ENCODE measurements around the gene HAO1. TPM values are rescaled to one million over a fixed set of nuclear protein-coding genes. Genes with fewer than 3 reads are reported as not detected.

The HAO1 gene
- total RNA-seq, 1 experiment from 2014 or later, result not detected

DNA sequence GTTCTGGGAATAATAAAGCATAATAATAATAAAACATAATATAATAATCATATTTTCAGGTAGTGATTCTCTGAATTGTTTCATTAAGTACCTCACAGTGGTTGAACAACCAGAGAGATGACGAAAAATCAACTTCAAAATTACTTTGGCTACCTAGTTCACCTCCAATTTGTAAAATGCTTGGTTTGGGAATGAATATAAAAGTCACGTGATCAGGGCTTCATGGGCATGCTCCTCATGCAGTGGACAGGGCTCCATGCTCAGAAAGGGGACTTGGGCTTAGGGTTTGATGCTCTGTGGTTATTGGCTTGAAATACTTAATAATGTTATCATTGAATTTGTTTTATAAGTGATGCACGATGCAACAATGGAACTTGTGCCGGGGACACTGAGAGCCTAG is 58.2 kb downstream of the HAO1 start:
- DNase-seq (ENCODE audit: low spot score), result no peak
- Histone ChIP-seq H3K27me3 (replicated peaks; ENCODE audit: insufficient read depth, low read depth, low read length, poor library complexity) (peaks cover 34% of the 10 kb centered on the region), H3K4me3 (ENCODE audit: low read depth, low read length, poor library complexity, severe bottlenecking) (no peak overlapping the region), H3K9me3 (ENCODE audit: low read depth, low read length, poor library complexity, severe bottlenecking) (no peaks in the 10 kb centered on the region), H3K4me1 (ENCODE audit: insufficient read depth, low read length, poor library complexity, severe bottlenecking) (no peaks in the 10 kb centered on the region), H3K27ac (ENCODE audit: low read depth, low read length, poor library complexity, severe bottlenecking) (no peak overlapping the region), H3K36me3 (ENCODE audit: insufficient read depth, low read length, poor library complexity, severe bottlenecking) (no peaks in the 10 kb centered on the region)
- POLR2A ChIA-PET (ENCODE audit: low non-redundant PET), result no interaction called here
- no peak for TF ChIP-seq EZH2 (IDR thresholded peaks at IDR 0.05; ENCODE audit: borderline replicate concordance, low read depth, low read length, poor library complexity, severe bottlenecking)
- TF ChIP-seq, protein P1, sequence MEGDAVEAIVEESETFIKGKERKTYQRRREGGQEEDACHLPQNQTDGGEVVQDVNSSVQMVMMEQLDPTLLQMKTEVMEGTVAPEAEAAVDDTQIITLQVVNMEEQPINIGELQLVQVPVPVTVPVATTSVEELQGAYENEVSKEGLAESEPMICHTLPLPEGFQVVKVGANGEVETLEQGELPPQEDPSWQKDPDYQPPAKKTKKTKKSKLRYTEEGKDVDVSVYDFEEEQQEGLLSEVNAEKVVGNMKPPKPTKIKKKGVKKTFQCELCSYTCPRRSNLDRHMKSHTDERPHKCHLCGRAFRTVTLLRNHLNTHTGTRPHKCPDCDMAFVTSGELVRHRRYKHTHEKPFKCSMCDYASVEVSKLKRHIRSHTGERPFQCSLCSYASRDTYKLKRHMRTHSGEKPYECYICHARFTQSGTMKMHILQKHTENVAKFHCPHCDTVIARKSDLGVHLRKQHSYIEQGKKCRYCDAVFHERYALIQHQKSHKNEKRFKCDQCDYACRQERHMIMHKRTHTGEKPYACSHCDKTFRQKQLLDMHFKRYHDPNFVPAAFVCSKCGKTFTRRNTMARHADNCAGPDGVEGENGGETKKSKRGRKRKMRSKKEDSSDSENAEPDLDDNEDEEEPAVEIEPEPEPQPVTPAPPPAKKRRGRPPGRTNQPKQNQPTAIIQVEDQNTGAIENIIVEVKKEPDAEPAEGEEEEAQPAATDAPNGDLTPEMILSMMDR (conservative IDR thresholded peaks at IDR 0.05; ENCODE audit: low read depth, low read length), result no peak
- BruUV-seq (replicated peaks), result no TSS peak
- CTCF ChIA-PET, result interaction anchor here (0.5 kb wide), 1 partner anchor 21 kb away, joined by 4 read pairs; no protein-coding TSS in a partner anchor
- intact Hi-C loops (cut with micrococcal nuclease; ENCODE audit: unreplicated experiment), result no loop called here

DNA sequence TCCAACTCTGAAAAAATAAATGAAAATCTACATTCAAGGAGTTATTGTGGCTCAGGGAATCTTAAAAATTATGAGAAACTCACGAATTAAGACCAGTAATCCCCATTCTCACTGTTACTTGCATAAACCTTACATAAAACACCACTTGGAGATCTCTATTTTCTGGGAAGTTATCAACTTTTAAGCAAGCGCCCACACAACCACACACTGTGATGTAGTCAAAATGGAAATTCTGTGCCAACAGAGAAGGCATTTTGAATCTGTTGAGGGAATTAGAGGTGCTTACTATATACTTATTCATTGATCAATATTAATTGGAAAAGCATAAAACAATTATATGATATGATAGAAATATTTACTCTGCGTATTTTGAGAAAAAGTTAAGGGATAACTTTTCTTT is 58.7 kb downstream of the HAO1 start:
- no TSS peak for BruUV-seq (replicated peaks)
- Histone ChIP-seq H3K4me1 (ENCODE audit: insufficient read depth, low read length, poor library complexity, severe bottlenecking) (no peaks in the 10 kb centered on the region), H3K27ac (ENCODE audit: low read depth, low read length, poor library complexity, severe bottlenecking) (no peak overlapping the region), H3K4me3 (ENCODE audit: low read depth, low read length, poor library complexity, severe bottlenecking) (no peak overlapping the region), H3K9me3 (ENCODE audit: low read depth, low read length, poor library complexity, severe bottlenecking) (no peaks in the 10 kb centered on the region), H3K27me3 (replicated peaks; ENCODE audit: insufficient read depth, low read depth, low read length, poor library complexity) (peaks cover 34% of the 10 kb centered on the region), H3K36me3 (ENCODE audit: insufficient read depth, low read length, poor library complexity, severe bottlenecking) (no peaks in the 10 kb centered on the region)
- TF ChIP-seq, protein P1 (conservative IDR thresholded peaks at IDR 0.05; ENCODE audit: low read depth, low read length), result no peak
- no peak for TF ChIP-seq EZH2 (IDR thresholded peaks at IDR 0.05; ENCODE audit: borderline replicate concordance, low read depth, low read length, poor library complexity, severe bottlenecking)
- ChIA-PET POLR2A (ENCODE audit: low non-redundant PET) (no interaction called here), CTCF (no interaction called here)
- no peak for DNase-seq (ENCODE audit: low spot score)
- intact Hi-C loops (cut with micrococcal nuclease; ENCODE audit: unreplicated experiment), result no loop called here

DNA sequence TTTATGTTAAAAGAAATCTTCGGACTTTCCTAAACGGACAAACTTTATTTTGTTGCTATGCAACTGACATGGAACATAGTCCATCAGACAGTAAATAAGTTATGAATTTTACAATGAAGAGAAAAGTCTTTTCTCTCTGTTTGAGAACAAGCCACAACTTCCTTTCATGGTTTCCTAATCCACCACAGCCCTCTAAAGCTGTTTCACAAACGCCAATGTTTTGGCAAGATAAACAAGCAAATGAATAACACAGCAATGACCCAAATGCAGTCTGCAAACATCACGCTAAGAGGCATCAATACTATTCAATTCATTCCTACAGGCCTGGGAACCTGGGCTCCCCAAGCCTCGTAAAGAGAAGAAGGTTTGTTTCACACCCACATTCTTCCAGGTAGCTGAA is 60.4 kb downstream of the HAO1 start:
- Histone ChIP-seq H3K4me1 (ENCODE audit: insufficient read depth, low read length, poor library complexity, severe bottlenecking) (no peaks in the 10 kb centered on the region), H3K36me3 (ENCODE audit: insufficient read depth, low read length, poor library complexity, severe bottlenecking) (no peaks in the 10 kb centered on the region), H3K27ac (ENCODE audit: low read depth, low read length, poor library complexity, severe bottlenecking) (no peak overlapping the region), H3K27me3 (replicated peaks; ENCODE audit: insufficient read depth, low read depth, low read length, poor library complexity) (peaks cover 34% of the 10 kb centered on the region), H3K9me3 (ENCODE audit: low read depth, low read length, poor library complexity, severe bottlenecking) (no peaks in the 10 kb centered on the region), H3K4me3 (ENCODE audit: low read depth, low read length, poor library complexity, severe bottlenecking) (no peak overlapping the region)
- no TSS peak for BruUV-seq (replicated peaks)
- DNase-seq (ENCODE audit: low spot score), result no peak
- ChIA-PET CTCF (no interaction called here), POLR2A (ENCODE audit: low non-redundant PET) (no interaction called here)
- intact Hi-C loops (cut with micrococcal nuclease; ENCODE audit: unreplicated experiment), result no loop called here
- no peak for TF ChIP-seq EZH2 (IDR thresholded peaks at IDR 0.05; ENCODE audit: borderline replicate concordance, low read depth, low read length, poor library complexity, severe bottlenecking)
- TF ChIP-seq, protein P1 (conservative IDR thresholded peaks at IDR 0.05; ENCODE audit: low read depth, low read length), result no peak
